ENCODE results near the gene CEP85. TPM values are rescaled to one million over a fixed set of nuclear protein-coding genes. Genes with fewer than 3 reads are reported as not detected.

CEP85 gene
- total RNA-seq, 1 donor from 2014 or later: 46.6 TPM

- Mint-ChIP-seq H3K27me3 (ENCODE audit: low read depth) (no peaks in the 10 kb centered on the region), H3K4me3 (no peak overlapping the region), H3K27ac (ENCODE audit: unreplicated experiment) (no peak overlapping the region), H3K4me1 (peaks cover 14% of the 10 kb centered on the region), H3K36me3 (ENCODE audit: low read depth) (no peaks in the 10 kb centered on the region), H3K9me3 (no peaks in the 10 kb centered on the region)
- TF ChIP-seq CTCF (conservative IDR thresholded peaks at IDR 0.05): no peak
- DNase-seq (ENCODE audit: low read depth, low spot score): no peak
Observed at GRCh38 chr1:26189751-26190275, 44.2 kb upstream of the CEP85 start.

DNA sequence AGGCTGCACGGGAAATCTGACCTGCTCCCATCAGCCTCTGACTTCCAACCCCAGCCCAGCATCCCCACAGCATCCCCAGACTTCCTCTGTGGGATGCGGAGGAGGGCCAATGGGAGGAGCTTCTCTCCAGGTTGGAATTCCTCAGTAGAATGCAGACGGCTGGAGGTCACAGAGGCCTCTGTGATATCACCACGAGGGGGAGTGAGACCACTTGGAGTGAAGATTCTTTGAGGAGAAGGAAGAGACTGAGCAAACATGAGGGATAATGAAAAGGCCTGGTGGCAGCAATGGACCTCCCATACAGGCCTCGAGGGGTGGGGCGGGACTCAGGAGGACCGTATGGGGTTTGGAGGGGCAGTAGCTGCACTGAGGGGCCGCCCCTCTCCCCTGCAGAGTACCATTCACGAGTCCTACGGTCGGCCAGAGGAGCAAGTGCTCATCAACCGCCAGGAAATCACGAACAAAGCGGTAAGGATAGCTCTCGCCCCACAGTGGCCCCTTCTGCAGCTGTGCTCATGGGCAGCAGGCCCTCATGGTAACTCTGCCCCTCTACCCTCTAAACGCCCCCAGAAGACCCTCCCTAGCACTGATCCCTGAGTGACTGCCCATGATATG lies 43.5 kb upstream of the CEP85 start, which contains the start of gene CATSPER4:
Gene CATSPER4 (plus strand): TSS at position 230 of the 615 bp plus-strand sequence. CDS start 26 bp downstream, at position 256.
- Mint-ChIP-seq H3K4me3 (no peak within 1 kb of the TSS), H3K27ac (ENCODE audit: unreplicated experiment) (peak within 1 kb of the TSS; percentile 23), H3K36me3 (ENCODE audit: low read depth) (no peaks in the 10 kb centered on the region), H3K9me3 (no peaks in the 10 kb centered on the region), H3K4me1 (peaks cover 14% of the 10 kb centered on the region), H3K27me3 (ENCODE audit: low read depth) (no peaks in the 10 kb centered on the region)
- TF ChIP-seq CTCF (conservative IDR thresholded peaks at IDR 0.05): peak; percentile 36
- no peak for DNase-seq (ENCODE audit: low read depth, low spot score)

DNA sequence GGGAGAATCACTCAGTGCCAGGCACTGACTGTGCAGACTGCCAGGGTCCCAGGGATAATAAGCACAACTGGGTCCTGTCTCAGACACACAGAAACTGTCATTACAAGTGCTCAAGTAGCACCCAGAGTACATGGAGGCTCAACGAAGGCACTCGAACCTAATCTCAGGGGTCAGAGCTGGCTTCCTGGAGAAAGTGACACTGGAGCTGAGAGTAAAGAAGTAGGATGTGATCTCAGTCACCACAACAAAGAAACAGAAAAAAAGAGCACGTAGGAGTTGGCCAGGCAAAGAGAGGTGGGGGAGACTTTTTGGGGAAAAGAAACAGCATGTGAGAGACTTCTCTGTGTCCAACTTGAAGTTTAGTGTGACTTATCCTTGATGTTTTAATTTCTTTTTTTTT lies 42.3 kb upstream of the CEP85 start:
- no peaks in the 10 kb centered on the region for H3K27me3 Mint-ChIP-seq (ENCODE audit: low read depth)
- TF ChIP-seq CTCF (conservative IDR thresholded peaks at IDR 0.05): no peak
- no peaks in the 10 kb centered on the region for H3K9me3 Mint-ChIP-seq
- no peak overlapping the region for H3K4me3 Mint-ChIP-seq
- no peaks in the 10 kb centered on the region for H3K36me3 Mint-ChIP-seq (ENCODE audit: low read depth)
- no peak overlapping the region for H3K27ac Mint-ChIP-seq (ENCODE audit: unreplicated experiment)
- DNase-seq (ENCODE audit: low read depth, low spot score): no peak
- H3K4me1 Mint-ChIP-seq: peaks cover 14% of the 10 kb centered on the region

GRCh38 chr1:26195805-26196204 lies 38.2 kb upstream of the CEP85 start:
- Mint-ChIP-seq H3K27me3 (ENCODE audit: low read depth) (no peaks in the 10 kb centered on the region), H3K4me1 (peaks cover 3% of the 10 kb centered on the region), H3K9me3 (no peaks in the 10 kb centered on the region), H3K27ac (ENCODE audit: unreplicated experiment) (no peak overlapping the region), H3K4me3 (no peak overlapping the region), H3K36me3 (ENCODE audit: low read depth) (no peaks in the 10 kb centered on the region)
- no peak for TF ChIP-seq CTCF (conservative IDR thresholded peaks at IDR 0.05)
- DNase-seq (ENCODE audit: low read depth, low spot score): no peak

DNA sequence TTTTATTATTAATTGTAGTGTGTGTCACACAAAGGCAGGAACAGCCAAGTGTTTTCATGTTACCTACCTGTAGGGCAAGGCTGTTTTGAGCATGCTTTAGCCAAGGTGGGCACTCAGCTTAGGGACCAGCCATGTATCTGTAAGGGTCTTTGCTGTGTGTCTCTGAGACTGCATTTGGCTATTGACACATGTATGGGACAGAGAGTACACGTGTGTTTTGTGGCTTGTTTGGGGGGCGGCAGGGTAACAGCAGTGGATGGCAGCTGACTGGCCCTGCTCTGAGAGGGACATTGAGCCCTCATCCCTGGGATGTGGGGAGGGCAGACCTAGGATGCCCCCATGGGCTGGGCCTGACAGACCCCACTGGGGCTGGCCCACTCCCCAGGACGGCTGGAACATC lies 36.7 kb upstream of the CEP85 start:
- Mint-ChIP-seq H3K4me3 (no peak overlapping the region), H3K36me3 (ENCODE audit: low read depth) (no peaks in the 10 kb centered on the region), H3K9me3 (no peaks in the 10 kb centered on the region), H3K27me3 (ENCODE audit: low read depth) (no peaks in the 10 kb centered on the region), H3K4me1 (no peaks in the 10 kb centered on the region), H3K27ac (ENCODE audit: unreplicated experiment) (no peak overlapping the region)
- DNase-seq (ENCODE audit: low read depth, low spot score): no peak
- no peak for TF ChIP-seq CTCF (conservative IDR thresholded peaks at IDR 0.05)
